A549 (cell line): ENCODE results near the gene HS3ST3A1.

Experiments
- CEBPB ChIP-seq, 2 experiments: fragments of >200 bp in 1 of 2; sonication (Bioruptor Twin) in 1 of 2; formaldehyde crosslinking in 1 of 2; IDR thresholded peaks; 2 replicates each; pipeline ENCODE4 v1.6.1; 2012 to 2016
- CHD2 ChIP-seq: fragments of 150-350 bp; IDR thresholded peaks from 2 replicates; pipeline ENCODE4 v1.6.1; 2014; ENCODE audit warnings: low read length; ENCODE audit not compliant: partially characterized antibody
- EHMT2 ChIP-seq: fragments of 200-600 bp; sonication (generic); IDR thresholded peaks from 2 replicates; pipeline ENCODE4 v1.6.1; 2016; ENCODE audit warnings: antibody characterized with exemption, low read depth, mild to moderate bottlenecking, moderate library complexity
- HEYL ChIP-seq: fragments of 250-450 bp; sonication (Bioruptor Pico); IDR thresholded peaks from 2 replicates; pipeline ENCODE4 v1.8.0; 2021; ENCODE audit warnings: mild to moderate bottlenecking, moderate library complexity
- KDM1A ChIP-seq: fragments of 200-600 bp; sonication (generic); IDR thresholded peaks from 2 replicates; pipeline ENCODE4 v1.6.1; 2016; ENCODE audit warnings: low read depth, mild to moderate bottlenecking
- MYC ChIP-seq: IDR thresholded peaks from 2 replicates; pipeline ENCODE4 v1.6.1; 2012; ENCODE audit warnings: mild to moderate bottlenecking, inconsistent platforms, low read length, improper control_type of control experiment, borderline replicate concordance
- PHF8 ChIP-seq: fragments of 200-600 bp; sonication (generic); IDR thresholded peaks from 2 replicates; pipeline ENCODE4 v1.6.1; 2016; ENCODE audit warnings: low read depth, mild to moderate bottlenecking, antibody characterized with exemption, moderate library complexity, borderline replicate concordance
- POLR2A ChIP-seq: IDR thresholded peaks from 2 replicates; pipeline ENCODE4 v1.6.1; 2012; ENCODE audit warnings: mild to moderate bottlenecking, low read length
- RFX5 ChIP-seq: fragments of 450-650 bp; IDR thresholded peaks from 2 replicates; pipeline ENCODE4 v1.7.1; 2014; ENCODE audit warnings: antibody characterized with exemption, mild to moderate bottlenecking, moderate library complexity
- TP53 ChIP-seq: fragments of 250-450 bp; sonication (Bioruptor Pico); IDR thresholded peaks from 2 replicates; pipeline ENCODE4 v1.5.0; 2021; ENCODE audit warnings: mild to moderate bottlenecking, moderate library complexity
- ZFP36 ChIP-seq: fragments of 450-650 bp; IDR thresholded peaks from 2 replicates; pipeline ENCODE4 v1.6.1; 2014; ENCODE audit warnings: borderline replicate concordance; ENCODE audit not compliant: partially characterized antibody
- TF ChIP-seq, protein P1 (sequence below): fragments of >200 bp; sonication (Bioruptor Twin); formaldehyde crosslinking; IDR thresholded peaks from 3 replicates; pipeline ENCODE4 v1.5.1; 2016

- TF ChIP-seq CHD2 (no peak), HEYL (CRISPR knock-in tag) (no peak), RFX5 (no peak), EHMT2 (no peak), ZFP36 (no peak), POLR2A (no peak), CEBPB (IDR thresholded peaks at IDR 0.05) (no peak), TP53 (CRISPR knock-in tag) (no peak), MYC (no peak), PHF8 (no peak), KDM1A (no peak)
- TF ChIP-seq, protein P1, sequence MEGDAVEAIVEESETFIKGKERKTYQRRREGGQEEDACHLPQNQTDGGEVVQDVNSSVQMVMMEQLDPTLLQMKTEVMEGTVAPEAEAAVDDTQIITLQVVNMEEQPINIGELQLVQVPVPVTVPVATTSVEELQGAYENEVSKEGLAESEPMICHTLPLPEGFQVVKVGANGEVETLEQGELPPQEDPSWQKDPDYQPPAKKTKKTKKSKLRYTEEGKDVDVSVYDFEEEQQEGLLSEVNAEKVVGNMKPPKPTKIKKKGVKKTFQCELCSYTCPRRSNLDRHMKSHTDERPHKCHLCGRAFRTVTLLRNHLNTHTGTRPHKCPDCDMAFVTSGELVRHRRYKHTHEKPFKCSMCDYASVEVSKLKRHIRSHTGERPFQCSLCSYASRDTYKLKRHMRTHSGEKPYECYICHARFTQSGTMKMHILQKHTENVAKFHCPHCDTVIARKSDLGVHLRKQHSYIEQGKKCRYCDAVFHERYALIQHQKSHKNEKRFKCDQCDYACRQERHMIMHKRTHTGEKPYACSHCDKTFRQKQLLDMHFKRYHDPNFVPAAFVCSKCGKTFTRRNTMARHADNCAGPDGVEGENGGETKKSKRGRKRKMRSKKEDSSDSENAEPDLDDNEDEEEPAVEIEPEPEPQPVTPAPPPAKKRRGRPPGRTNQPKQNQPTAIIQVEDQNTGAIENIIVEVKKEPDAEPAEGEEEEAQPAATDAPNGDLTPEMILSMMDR = no peak
These were observed 62.8 kb downstream of the HS3ST3A1 start for GRCh38 chr17:13538841-13539411.
